Measurements from ENCODE around the gene PDIA6.

The PDIA6 gene

GRCh38 chr2:10833021-10833420, 20.4 kb upstream of the PDIA6 start:
- TF ChIP-seq TAF1 (IDR thresholded peaks at IDR 0.05; ENCODE audit: borderline replicate concordance, insufficient read depth, low read length): no peak
- TF ChIP-seq FOXP2 (optimal IDR thresholded peaks at IDR 0.05; ENCODE audit: borderline replicate concordance, extremely low read depth, extremely low read length, insufficient read depth): no peak
- TF ChIP-seq POLR2AphosphoS5 (IDR thresholded peaks at IDR 0.05; ENCODE audit: low read depth, low read length): no peak
- no peak for TF ChIP-seq REST (IDR thresholded peaks at IDR 0.05; ENCODE audit: insufficient read depth in 1 of 2, low read depth in 2 of 2, low read length in 2 of 2)
- no peak for TF ChIP-seq SIN3A (IDR thresholded peaks at IDR 0.05; ENCODE audit: borderline replicate concordance, insufficient read depth, low read length)

GRCh38 chr2:10832203-10832936, 19.8 kb upstream of the PDIA6 start:
- no peak for TF ChIP-seq FOXP2 (optimal IDR thresholded peaks at IDR 0.05; ENCODE audit: borderline replicate concordance, extremely low read depth, extremely low read length, insufficient read depth)
- peak in 1 of 2 experiments; percentile 10; a peak in 1 of 4 replicates for TF ChIP-seq REST (IDR thresholded peaks at IDR 0.05; ENCODE audit: insufficient read depth in 1 of 2, low read depth in 2 of 2, low read length in 2 of 2)
- no peak for TF ChIP-seq POLR2AphosphoS5 (IDR thresholded peaks at IDR 0.05; ENCODE audit: low read depth, low read length)
- TF ChIP-seq TAF1 (IDR thresholded peaks at IDR 0.05; ENCODE audit: borderline replicate concordance, insufficient read depth, low read length): no peak
- TF ChIP-seq SIN3A (IDR thresholded peaks at IDR 0.05; ENCODE audit: borderline replicate concordance, insufficient read depth, low read length): no peak

- TF ChIP-seq FOXP2 (optimal IDR thresholded peaks at IDR 0.05; ENCODE audit: borderline replicate concordance, extremely low read depth, extremely low read length, insufficient read depth) (no peak), POLR2AphosphoS5 (IDR thresholded peaks at IDR 0.05; ENCODE audit: low read depth, low read length) (peak; percentile 49), TAF1 (IDR thresholded peaks at IDR 0.05; ENCODE audit: borderline replicate concordance, insufficient read depth, low read length) (peak; percentile 65; the same call in 1 of the 2 replicates), REST (IDR thresholded peaks at IDR 0.05; ENCODE audit: insufficient read depth in 1 of 2, low read depth in 2 of 2, low read length in 2 of 2) (0 out of 4 replicates have a peak, but pooled peaks of 1 of the 2 experiments have one; percentile 31), SIN3A (IDR thresholded peaks at IDR 0.05; ENCODE audit: borderline replicate concordance, insufficient read depth, low read length) (peak; percentile 20; the same call in 1 of the 2 replicates)
Observed at GRCh38 chr2:10831400-10831985, 18.9 kb upstream of the PDIA6 start.

GRCh38 chr2:10830641-10831399, 18.2 kb upstream of the PDIA6 start:
- TF ChIP-seq POLR2AphosphoS5 (IDR thresholded peaks at IDR 0.05; ENCODE audit: low read depth, low read length): no peak
- no peak for TF ChIP-seq REST (IDR thresholded peaks at IDR 0.05; ENCODE audit: insufficient read depth in 1 of 2, low read depth in 2 of 2, low read length in 2 of 2)
- no peak for TF ChIP-seq TAF1 (IDR thresholded peaks at IDR 0.05; ENCODE audit: borderline replicate concordance, insufficient read depth, low read length)

Data from PFSK-1 (cell line).